RPMI7951 (cell line): Measurements from ENCODE around the gene IGF1R. TPM values are rescaled to one million over a fixed set of nuclear protein-coding genes. Genes with fewer than 3 reads are reported as not detected.

ENCODE experiments used
- DNase-seq: peaks from one replicate; pipeline ENCODE4 v3.0.0-alpha.2; 2012; ENCODE audit warnings: low read depth
- total RNA-seq: library from RNA; depleted of rRNA; stranded (reverse); fragments of >200 nt; shearing (Covaris generic); gene quantifications from 2 replicates; pipeline ENCODE4 v1.2.3, GENCODE V29; 2014

The IGF1R gene
- total RNA-seq, 1 experiment from 2014 or later: 3.0 TPM

DNA sequence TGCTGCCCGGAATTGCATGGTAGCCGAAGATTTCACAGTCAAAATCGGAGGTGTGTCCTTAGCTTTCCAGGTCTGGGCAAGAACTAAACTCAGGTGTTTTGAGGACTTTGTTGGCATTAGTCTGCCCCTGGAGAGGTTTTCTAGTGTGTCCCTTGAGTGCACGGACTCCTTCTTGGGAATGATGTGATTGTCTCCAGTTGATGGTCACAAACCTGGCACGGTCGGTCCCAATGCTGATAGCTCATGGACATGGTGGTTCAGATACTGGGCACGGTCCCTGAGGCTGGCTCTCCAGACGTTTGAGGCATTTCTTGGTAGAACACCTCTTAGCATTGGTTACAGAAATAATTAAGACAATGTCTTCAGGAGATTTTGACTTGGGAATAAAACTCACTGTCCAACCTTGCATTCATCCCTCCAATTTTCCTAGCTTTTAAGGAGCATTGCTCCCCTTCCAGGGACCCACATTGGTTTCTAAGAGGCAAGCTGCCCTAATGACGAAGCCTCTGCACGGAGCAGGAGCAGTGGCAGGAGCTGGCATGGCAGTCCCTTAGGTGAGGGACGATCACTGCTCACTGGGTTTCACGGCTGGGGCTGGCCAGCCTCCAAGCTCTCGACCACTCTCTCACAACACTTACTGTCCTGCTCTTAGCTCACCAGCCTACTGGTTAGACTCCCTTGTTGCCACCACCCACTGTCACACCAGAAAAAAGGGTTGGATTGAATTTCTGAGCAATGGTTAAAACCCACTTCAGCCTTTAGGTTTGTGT is 291.2 kb downstream of the IGF1R start:
- DNase-seq: no peak

DNA sequence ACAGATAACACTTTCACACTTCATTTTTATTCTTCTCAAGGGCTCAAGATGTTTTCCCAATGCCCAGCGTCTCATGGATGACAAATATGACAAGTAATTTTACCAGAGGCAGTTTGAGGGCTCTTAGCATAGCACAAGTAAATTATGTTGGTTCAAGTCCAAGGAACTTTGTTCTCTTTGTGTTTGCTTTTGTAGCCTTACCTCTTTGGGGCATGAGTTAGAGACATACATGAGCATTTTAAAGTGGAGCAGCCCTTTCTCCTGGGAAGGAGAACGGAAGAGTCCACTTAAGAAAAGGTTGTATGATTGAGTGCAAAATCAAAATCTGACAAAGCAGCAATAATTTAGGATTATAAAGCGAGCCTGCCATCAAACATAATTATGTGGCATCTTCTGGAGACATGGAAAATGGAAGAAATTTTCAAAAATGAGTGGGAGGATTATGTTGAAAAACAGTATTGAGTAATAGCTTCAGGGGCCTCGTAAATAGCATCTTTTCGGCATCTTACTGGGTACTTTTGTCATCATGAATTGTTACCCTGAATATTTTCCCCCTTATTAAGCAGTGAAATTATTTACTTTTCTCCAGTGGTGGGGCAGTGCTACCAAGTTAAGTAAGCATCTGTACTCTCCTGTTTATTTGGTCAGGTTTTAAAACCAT is 293.4 kb downstream of the IGF1R start:
- no peak for DNase-seq

DNA sequence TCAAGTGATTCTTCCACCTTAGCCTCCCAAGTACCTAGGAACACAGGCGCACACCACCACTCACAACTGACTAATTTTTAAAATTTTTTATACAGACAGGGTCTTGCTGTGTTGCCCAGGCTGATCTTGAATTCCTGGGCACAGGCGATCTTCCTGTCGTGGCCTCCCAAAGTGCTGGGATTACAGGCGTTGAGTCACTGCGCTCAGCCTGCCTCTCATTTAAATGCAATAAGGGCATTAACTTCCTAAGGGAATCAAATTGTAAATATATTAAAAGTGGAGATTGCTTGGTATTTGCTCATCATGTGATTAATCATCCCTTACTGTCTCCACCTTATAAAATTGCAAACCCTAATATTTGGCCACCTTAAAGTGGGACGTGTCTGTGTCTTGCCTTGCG is 294.1 kb downstream of the IGF1R start:
- no peak for DNase-seq

DNA sequence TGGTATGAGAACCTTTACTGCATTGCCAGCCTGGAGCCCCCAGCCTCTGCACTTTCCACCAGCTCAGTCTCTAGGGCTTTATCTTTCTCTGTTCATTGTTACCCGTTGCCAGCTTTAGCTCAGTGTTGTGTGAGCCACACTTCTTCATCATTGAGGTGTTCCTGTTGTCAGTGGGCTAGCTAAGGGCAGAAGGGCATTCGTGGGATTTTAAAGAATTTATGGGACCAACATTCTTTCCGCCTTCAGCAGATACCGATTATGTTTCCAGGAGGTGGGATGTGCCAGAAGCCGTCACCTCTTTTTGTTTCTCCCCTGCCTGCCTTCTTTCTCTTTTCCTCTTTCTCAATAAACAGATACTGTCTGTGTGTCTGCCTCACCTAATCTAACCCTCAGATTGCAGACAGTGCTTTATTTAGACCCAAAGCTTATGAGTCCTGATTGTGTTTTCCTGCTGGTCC is 294.7 kb downstream of the IGF1R start:
- DNase-seq: no peak

DNA sequence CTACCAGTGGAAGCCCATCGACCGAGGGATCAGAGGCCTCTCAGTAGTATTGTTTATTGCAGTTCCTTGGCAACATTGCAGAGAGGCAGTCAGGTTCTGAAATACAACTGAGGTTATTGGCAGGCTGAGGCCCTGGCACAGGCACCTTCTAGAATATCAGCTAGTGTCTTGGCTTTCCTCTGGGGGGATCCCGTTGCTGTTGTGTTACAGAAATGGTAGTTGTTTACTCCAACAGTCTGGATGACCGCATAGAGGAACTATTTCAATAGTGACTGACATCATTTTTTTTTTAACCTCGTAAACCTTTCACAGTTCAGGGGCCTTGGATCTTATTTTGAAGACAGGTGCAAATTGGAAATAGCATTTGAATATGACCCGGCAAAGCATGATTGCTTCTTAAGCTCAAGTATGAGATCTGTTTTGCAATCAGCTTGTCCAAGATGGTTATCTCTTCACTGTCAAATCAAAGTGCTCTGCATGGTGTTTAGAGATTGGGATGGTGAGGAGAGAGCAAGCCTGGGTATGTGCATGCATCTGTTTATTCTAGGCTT is 295.3 kb downstream of the IGF1R start:
- no peak for DNase-seq

DNA sequence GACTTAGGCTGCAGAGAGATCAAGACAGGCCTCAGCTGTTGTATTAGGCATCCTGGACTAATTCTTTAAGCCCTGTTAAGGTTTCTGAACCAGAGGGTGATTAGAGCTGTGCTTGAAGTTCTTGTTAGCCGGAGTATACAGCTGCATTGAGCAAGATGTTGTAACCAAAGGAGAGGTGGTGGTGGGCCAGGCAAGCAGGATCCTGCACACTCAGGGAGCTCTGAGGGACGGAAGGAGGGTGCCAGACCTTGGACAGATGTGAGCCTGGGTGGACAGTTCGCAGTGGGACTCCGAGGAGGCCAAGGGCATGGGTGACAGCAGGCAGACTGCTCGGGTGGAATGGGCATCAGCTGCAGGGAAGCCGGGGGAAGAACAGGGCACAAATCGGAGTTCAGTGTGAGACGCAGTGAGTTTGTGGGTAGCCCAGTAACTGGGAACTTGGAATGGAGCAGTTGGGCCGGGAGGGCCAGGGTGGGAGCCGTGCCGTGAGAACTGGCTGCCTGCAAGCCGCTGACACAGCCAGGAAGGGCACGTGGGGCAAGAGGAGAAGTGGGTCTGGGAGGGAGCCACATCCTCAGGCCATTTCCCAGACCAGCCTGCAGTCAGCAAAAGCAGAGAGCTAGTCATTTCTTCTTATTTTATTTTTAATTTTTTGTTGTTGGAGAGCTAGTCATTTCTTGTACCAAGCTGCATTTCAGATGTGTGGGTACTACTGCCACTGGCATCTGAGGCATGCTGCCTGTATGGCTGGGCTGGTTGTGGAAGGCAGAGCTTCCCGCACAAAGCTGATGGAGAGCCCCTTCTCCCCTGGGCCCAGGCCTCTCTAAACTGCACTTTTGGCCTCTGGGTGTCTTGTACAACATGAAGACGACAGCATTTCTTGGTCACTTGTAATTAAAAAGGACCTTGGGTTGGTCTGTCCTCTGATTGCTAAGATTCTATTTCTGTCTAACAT is 298.2 kb downstream of the IGF1R start:
- DNase-seq: peak; percentile 61

DNA sequence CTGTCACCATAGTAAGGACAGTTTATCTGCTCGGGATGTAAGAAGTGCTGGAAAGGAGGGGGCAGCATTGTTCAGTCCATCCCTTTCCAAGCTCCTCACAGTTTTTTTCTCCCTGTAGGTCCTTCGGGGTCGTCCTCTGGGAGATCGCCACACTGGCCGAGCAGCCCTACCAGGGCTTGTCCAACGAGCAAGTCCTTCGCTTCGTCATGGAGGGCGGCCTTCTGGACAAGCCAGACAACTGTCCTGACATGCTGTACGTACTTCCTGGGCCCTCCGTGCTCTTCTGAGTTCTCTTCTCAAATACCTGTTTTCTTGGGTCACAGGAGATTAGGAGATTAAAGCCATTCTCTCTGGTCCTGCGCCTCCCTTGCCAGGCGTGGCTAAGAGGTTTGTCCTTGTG is 300.1 kb downstream of the IGF1R start:
- no peak for DNase-seq

DNA sequence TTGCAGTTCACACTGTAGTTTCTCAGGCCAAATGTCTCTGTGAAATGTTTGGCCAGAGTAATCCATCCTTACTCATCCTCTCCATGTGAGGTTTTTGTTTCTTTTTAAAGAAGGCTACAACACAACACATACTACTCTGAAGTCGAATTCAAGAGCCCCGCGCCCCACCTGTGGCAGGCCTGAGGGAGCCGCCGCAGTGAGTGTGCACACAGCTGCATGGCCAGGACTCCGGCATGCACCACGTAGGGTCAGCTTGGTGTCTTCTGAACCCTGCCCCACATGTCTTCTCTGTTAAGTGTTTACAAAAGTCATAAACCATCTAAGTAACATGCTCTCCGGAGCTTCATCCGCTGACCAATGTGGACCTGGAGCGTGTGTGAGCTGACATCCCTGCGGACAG is 300.6 kb downstream of the IGF1R start:
- no peak for DNase-seq

DNA sequence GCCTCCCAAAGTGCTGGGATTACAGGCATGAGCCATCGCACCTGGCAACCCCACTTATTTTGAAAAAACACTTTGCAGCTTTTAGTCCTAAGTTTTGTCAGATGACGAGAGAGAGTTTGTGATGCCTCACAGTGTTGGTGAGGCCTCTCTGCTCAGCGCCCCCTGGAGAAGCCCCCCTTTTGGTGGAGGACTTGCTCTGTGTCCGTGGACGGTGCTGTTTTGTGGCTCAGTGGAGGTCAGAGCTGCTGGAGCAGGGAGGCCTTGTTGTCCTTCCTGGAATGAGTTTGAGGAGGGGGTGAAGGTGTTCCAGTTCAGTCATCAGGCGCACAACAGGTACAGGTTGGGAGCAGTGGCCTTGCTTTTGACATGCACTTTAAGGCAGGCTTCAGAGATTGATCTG is 301.3 kb downstream of the IGF1R start:
- no peak for DNase-seq

DNA sequence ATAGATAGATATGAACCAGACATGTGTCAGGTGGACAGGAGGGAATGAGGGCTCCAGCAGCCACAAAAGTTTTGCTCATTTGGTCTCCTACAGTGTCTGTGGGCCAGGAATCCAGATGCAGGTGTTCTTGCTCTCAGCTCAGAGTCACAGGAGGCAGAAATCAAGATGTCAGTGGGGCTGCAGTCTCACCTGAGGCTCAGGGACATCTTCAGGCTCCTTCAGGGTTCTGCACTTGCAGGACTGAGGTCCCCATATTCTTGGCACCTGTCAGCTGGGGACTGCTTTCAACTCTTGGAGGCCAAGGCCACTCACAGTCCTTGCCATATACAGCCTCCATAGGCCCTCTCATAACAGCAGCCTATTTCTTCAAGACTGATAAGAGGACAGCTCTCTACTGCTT is 301.9 kb downstream of the IGF1R start:
- no peak for DNase-seq

DNA sequence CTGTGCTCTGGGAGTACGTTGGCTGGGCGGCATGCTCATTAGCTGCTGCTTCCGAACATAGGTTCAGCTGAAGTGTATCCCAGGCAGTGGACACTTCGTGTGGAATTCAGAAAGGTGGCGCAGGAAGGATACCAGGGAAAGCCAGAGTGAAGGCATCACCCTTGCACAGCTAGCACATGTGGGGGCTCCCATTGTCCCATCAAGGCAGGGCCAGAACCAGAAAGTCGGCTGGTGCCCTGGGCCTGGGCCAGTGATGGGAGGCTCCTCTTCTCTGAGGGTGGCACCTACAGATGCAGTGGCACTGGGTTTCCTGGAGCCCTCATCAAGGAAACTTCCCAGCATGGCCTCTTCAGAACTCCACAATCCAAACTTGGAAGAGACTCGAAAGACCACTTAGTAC is 302.7 kb downstream of the IGF1R start:
- DNase-seq: no peak

DNA sequence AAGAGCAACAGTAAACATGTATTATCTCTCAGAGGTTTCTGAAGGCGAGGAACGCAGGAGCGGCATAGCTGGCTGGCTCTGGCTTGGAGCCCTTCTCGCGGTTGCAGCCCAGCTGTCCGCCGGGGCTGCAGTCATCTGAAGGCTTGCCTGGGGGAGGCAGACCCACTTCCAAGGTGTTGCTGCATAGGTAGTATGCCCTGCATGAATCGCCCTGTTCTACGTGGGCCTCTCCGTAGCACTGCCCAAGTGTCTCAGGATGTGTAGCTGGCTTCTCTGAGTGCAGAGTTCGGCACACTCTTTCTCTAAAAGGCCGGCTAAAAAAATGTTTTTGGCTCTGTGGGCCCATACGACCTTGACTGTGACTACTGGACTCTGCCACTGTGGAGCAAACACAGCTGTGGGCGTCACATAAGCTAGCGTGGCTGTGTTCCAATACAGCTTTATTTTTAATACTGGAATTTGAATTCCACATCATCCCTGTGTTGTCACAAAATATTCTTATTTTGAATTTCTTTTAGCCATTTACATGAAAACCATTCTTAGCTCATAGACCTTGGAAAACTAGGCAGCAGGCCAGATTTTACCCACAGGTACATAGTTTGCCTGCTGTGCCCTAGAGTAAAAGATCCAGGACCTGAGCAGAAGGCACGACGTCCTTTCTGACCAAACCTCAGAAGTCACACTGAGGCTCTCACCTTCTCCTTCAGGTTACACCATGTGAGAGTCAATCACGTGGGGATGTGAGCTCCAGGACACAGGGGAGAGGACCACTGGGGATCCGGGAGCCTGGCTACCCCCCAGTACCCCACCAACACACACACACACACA is 303.4 kb downstream of the IGF1R start:
- no peak for DNase-seq

DNA sequence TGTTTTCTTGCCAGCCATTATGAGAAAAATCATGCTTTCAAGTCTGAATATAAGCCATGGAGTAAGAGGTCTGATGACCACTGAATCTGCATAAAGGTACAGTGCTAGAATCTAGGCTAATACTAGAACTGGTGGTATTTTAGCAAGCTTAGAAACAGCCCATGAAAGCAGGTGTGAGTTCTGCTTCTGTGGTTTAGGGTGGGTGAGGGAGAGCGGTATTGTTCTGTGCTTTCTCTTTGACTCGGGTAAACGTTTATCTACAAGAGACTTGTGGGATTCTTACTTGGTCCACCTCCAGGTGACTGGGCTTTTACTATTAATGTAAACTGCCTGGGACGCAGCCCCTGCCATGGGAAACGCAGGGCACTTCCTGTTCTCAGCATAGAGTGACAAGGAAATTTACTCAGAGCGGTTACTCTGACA is 304.1 kb downstream of the IGF1R start:
- DNase-seq: no peak

DNA sequence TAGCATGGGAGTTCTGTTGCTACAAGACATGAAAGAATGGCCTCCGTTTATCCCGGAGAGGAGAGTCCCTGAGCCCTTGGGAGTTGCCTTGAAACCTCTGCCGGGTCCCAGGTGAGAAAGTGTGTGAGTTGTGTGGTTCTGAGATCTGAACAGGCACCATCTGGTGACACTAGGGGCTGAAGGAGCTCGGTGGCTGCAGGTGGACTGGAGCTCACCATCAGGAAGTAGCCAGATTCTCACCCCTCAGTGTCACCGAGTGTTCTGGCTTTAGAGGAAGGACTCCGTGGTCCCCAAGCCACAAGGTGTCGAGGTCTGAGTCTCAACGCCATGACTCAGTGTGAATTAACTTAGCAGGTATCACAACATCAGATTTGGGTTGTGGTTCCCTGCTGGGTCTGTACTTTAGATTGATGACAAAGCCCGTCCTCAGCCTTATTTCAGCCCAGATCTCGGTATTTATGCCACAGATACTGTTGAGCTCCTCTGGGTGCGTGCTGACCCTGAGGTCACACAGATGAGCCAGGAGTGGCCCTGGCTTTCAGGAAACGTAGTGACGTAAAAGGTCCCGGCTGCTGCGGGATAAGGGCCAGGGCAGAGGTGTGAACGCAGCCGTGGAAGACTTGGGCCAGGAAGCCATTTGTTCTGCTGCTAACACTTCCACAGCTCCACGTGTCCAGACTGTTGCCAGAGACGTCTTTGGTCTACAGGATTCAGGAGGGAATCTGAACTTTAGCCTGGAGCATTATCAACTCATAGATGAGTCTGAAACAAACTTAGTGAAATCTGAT is 304.9 kb downstream of the IGF1R start:
- no peak for DNase-seq

DNA sequence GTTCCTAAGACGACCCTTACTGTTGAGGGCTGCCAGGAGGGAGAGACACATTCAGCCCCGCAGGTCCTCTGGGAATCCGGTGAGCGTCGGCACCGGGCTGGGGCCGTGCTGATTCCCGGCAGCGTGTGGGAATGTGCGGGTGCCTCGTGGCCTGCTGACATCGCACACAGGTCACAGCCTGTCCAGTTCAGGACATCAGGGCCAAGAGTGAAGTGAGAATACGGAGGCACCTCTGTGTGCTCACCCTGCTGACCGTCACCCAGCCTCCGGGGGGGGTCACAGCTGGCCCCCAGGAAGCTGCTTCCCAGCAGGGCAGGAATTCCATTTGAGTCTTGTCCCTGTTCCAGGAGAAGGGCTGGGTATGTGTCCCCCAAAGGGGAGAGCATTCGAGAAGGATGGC is 305.6 kb downstream of the IGF1R start:
- DNase-seq: no peak

DNA sequence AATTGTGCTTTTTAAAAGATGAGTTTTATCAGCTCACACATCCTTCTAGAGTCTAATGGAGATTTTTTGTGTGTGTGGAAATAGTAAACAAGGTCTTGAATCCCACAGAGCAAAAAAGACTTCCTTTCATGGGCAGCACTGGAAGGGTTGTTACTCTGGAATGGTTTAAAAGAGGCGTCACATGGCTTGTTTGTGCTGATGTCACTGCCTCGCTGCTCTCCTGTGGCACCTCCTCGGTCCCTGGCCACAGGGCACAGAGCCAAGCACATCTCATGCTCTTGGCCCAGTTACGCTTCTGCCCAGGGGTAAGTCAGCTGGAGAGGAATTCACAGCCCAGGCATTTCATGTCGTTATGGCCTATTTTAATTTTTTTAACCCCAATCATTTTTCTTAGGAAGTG is 306.1 kb downstream of the IGF1R start:
- DNase-seq: peak; percentile 85

DNA sequence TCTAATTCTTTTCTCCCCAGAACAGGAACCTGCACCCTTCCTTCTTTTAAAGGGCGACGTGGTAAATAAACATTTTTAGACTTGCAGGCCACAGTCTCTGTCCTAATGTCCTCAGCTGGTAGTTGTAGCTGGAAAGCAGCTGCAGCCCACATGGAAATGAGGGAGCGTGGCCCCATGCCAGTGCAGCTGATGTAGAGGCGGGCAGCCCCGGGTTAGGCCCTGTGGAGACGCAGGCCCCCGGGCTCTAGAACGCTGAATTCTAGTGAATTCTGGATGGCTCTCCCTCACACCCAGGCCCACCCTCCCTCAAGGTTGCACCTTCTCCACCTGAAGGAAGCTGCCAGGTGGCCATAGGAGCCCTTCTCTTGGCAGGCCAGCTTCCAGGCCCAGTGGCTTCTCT is 307.0 kb downstream of the IGF1R start:
- no peak for DNase-seq

DNA sequence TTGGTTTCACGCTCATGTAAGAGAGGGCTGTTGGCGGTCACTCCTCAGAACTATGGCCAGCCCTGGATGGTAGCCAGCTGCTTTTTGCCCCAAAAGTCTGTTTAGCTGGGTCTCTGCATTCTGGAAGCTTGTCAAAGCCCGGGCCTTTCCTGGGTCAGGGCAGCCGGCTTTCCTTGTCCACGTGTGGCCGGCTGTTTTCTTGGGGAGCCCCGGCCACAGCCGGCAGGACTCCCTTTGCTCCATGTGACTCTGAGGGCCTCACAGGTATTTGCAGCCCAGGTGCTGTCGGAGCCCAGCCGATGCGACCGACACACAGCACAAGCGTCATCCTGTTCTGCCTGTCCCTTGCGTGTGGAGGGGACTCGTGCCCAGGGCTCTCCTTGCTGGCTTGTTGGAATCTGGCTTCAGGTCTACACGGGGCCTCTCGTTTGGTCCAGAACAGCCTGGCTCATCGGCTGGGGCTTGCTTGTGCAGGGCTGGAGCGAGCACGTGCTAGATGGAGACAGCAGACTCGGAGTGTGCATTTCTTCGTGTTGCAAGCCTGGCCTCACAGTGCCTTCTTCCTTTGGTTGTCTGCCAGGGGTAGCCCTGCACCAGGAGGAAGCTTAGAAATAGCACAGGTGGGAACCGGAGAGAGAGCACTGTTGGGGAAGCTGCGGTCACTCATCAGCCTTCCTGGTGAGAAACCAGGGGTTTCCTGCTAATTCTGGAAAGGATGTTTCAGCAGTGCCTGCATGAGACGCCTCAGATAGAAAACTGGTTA is 307.8 kb downstream of the IGF1R start:
- DNase-seq: no peak

DNA sequence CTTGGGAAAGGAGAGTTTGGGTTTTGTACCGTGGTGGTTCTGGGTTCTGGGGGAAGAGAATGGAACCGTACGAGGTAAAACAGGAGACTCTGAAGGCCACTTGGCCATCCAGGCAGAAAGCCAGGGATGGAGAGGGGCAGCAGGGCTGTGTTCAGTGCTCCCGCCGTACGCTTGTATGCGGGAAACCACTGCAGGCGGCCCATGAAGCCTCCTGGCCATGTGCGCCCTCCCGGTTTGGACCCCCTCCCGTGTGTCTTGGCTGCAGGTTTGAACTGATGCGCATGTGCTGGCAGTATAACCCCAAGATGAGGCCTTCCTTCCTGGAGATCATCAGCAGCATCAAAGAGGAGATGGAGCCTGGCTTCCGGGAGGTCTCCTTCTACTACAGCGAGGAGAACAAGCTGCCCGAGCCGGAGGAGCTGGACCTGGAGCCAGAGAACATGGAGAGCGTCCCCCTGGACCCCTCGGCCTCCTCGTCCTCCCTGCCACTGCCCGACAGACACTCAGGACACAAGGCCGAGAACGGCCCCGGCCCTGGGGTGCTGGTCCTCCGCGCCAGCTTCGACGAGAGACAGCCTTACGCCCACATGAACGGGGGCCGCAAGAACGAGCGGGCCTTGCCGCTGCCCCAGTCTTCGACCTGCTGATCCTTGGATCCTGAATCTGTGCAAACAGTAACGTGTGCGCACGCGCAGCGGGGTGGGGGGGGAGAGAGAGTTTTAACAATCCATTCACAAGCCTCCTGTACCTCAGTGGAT is 308.6 kb downstream of the IGF1R start:
- no peak for DNase-seq
